ENCODE measurements around the gene JPH3.

The JPH3 gene

DNA sequence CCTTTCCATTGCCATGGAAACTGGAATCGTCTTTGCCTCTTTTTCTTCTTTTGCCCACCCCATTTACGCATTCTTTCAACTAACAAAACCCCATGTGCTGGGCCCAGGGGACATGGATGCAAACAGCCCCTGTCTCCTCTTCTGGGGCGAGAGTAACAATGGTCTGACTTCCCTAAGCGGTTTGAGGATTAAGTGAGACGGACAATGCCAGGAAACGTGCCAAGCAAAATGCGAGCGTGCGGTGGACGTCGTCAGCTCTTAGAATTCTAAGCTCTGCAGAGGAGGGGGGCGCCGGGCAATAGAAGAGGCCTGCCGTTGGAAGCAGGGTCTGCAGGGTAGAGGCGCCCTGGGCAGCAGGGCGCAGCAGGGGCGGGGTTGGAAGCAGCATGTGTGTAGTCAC lies 42.4 kb upstream of the JPH3 start:
- TF ChIP-seq, protein P1, sequence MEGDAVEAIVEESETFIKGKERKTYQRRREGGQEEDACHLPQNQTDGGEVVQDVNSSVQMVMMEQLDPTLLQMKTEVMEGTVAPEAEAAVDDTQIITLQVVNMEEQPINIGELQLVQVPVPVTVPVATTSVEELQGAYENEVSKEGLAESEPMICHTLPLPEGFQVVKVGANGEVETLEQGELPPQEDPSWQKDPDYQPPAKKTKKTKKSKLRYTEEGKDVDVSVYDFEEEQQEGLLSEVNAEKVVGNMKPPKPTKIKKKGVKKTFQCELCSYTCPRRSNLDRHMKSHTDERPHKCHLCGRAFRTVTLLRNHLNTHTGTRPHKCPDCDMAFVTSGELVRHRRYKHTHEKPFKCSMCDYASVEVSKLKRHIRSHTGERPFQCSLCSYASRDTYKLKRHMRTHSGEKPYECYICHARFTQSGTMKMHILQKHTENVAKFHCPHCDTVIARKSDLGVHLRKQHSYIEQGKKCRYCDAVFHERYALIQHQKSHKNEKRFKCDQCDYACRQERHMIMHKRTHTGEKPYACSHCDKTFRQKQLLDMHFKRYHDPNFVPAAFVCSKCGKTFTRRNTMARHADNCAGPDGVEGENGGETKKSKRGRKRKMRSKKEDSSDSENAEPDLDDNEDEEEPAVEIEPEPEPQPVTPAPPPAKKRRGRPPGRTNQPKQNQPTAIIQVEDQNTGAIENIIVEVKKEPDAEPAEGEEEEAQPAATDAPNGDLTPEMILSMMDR (IDR thresholded peaks at IDR 0.05; ENCODE audit: control extremely low read depth, extremely low read depth, low read depth, missing control alignments): no peak
- ChIA-PET CTCF (no interaction called here), POLR2A (no interaction called here)
- DNase-seq (ENCODE audit: extremely low spot score): no peak

DNA sequence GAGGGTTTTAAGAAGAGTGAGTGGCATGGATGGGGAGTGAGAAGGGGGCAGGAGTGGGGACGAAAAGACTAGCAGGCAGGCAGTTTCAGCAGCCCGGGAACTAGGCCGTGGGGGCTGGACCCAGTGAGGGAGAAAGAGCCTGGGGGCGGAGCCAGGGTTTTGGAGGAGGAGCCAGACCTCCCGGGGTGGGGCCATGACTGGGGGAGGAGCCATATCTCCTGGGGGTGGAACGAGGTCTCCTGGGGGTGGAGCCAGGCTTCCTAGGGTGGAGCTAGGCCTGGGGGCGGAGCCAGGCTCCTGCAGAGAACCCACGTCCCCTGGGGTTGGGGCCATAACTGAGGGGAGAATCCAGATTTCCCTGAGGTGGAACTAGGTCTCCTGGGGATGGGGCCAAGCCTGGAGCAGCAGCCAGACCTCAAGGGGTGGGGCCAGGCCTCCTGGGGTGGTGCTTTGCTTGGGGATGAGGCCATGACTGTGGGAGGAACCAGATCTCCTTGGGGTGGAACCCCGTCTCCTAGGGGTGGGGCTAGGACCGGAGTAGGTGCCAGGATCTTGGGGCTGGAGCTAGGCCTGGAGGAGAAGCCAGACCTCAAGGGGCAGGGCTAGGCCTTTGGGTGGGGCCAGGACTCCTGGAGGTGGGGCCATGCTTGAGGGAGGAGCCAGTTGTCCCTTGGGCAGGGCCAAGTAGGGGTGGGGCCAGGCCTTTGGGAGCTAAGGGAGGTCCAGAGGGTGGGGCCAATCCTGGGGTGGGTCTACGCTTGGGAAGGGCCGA lies 41.7 kb upstream of the JPH3 start:
- TF ChIP-seq, protein P1 (IDR thresholded peaks at IDR 0.05; ENCODE audit: control extremely low read depth, extremely low read depth, low read depth, missing control alignments): no peak
- no peak for DNase-seq (ENCODE audit: extremely low spot score)
- POLR2A ChIA-PET: no interaction called here
- CTCF ChIA-PET: no interaction called here

DNA sequence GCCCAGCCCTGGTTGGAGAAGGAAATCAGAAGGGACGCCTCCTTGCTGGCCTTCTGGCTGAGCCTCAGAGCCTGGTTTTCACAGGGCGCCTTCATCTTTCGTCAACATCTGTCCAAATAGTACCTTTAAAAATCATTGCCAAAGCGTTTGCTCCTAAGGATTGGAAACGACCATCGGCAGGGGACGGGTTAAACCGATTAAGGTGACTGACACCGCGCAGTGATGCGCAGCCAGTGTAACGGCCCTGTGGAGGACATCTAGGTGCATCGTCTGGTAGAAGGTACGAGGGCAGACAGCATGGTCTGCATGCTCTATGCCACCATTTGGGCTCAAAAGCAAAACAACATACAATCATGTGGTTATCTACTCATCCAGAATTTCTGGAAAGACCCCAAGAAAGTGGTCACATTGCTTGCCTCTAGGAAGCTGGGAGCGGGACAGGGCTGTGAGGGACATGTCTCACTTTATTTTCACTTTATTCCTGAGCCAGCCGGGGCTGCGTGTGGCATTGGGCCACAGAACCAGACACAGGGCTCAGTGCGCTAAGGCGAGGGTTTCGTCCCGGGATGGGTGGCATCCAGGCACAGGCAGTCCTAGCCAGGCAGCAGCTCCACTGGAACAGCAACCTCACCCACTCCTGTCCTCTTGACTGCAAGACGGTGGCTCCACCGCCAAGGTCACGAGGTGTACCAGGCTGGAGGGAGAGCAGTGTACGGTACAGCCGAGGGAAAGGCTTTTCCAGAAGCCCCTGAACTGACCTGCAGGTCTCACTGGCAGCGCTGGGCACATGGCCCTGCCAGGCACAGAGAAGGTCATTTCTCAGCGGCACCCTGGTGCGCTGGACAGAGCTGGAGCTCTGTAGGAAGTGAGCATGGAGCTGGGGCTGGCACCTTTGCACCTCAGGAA lies 40.9 kb upstream of the JPH3 start:
- no peak for DNase-seq (ENCODE audit: extremely low spot score)
- ChIA-PET CTCF (no interaction called here), POLR2A (no interaction called here)
- TF ChIP-seq, protein P1 (IDR thresholded peaks at IDR 0.05; ENCODE audit: control extremely low read depth, extremely low read depth, low read depth, missing control alignments): no peak

DNA sequence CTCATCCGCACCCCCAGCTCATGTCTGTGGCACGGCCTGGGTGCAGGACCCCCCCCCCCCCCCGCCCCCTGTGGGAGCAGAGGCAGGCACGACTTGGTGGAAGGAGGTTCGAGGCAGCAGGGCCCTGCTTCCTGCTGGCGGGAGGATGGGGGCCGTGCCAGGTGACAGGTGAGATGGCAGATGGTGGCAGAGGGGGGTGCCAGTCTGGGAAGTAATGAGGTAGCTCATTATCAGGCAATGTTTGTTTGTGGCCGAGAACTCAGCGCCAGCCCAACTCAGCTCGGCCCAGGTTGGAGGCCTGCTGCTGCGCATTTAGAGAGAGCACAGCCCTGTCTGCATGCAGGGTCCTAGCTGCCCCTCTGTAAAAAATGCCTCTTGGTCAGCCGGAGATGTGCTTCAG lies 40.1 kb upstream of the JPH3 start:
- TF ChIP-seq, protein P1 (IDR thresholded peaks at IDR 0.05; ENCODE audit: control extremely low read depth, extremely low read depth, low read depth, missing control alignments): no peak
- CTCF ChIA-PET: interaction anchor here (1.5 kb wide), 1 partner anchor 74 kb away, joined by 6 read pairs; no protein-coding TSS in a partner anchor
- DNase-seq (ENCODE audit: extremely low spot score): no peak
- POLR2A ChIA-PET: no interaction called here

DNA sequence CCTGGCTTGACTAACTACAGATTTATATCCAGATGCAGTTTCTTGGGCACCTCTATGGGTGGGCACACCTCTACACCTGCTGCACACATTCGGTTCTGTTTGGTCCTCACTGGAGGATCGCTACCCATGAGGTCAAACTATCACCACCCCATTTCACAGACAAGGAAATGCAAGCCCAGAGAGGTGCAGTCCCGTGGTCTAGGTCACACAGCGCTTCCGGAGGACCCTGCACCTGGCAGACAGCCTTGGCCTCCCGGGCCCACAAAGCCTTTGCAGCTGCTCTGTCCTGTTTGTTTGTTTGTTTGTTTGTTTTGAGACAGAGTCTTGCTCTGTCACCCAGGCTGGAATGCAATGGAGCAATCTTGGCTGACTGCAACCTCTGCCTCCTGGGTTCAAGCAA lies 39.3 kb upstream of the JPH3 start:
- no peak for DNase-seq (ENCODE audit: extremely low spot score)
- ChIA-PET CTCF (interaction anchor here (1.5 kb wide), 1 partner anchor 73 kb away, joined by 6 read pairs; no protein-coding TSS in a partner anchor), POLR2A (no interaction called here)
- TF ChIP-seq, protein P1 (IDR thresholded peaks at IDR 0.05; ENCODE audit: control extremely low read depth, extremely low read depth, low read depth, missing control alignments): no peak

DNA sequence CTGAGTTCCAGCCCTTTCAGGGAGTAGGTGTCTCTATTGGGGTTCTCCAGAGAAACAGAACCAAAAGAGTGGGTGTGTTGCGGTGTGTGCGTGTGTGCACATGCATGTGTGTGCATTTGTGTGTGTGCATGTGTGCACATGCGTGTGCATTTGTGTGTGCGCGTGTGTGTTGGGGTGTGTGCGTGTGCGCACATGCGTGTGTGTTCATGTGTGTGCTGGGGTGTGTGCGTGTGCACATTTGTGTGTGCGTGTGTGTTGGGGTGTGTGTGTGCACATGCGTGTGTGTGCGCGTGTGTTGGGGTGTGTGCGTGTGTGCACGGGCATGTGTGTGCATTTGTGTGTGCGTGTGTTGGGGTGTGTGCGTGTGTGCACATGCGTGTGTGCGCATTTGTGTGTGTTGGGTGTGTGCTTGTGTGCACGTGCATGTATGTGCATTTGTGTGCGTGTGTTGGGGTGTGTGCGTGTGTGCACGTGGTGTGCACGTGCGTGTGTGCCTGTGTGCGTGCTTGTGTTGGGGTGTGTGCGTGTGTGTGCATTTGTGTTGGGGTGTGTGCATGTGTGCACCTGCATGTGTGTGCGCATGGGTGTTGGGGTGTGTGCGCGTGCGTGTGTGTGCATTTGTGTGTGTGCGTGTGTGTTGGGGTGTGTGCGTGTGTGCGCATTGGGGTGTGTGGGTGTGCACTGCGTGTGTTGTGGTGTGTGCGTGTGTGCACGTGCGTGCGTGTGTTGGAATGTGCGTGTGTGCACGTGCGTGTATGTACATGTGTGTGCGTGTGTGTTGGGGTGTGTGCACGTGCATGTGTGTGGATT lies 38.4 kb upstream of the JPH3 start:
- CTCF ChIA-PET: interaction anchor here (1.5 kb wide), 1 partner anchor 73 kb away, joined by 6 read pairs; no protein-coding TSS in a partner anchor
- TF ChIP-seq, protein P1 (IDR thresholded peaks at IDR 0.05; ENCODE audit: control extremely low read depth, extremely low read depth, low read depth, missing control alignments): no peak
- no peak for DNase-seq (ENCODE audit: extremely low spot score)

More for the DNA sequence above, 38.4 kb upstream of the JPH3 start:
- POLR2A ChIA-PET: no interaction called here
